SU-DHL-6 (cell line): Measurements from ENCODE around the gene TOX2.

Experiments
- H2AFZ ChIP-seq: fragments of 200-600 bp; sonication (generic); 2 replicates; pipeline ENCODE4 v1.6.1; 2014; ENCODE audit warnings: low read depth, mild to moderate bottlenecking, moderate library complexity, mixed read lengths, antibody characterized with exemption, low read length; ENCODE audit not compliant: severe bottlenecking
- H3F3A ChIP-seq: fragments of 200-600 bp; shearing (Covaris generic); 2 replicates; pipeline ENCODE4 v1.6.0; 2016; ENCODE audit warnings: antibody characterized with exemption, mild to moderate bottlenecking; ENCODE audit not compliant: insufficient read depth
- H3K27ac ChIP-seq: fragments of 200-600 bp; sonication (generic); 2 replicates; pipeline ENCODE4 v1.5.1; 2016; ENCODE audit warnings: low read depth, mild to moderate bottlenecking, low read length, moderate library complexity, mixed read lengths
- H3K27me3 ChIP-seq: fragments of 200-600 bp; sonication (generic), shearing (Covaris generic); 2 replicates; pipeline ENCODE4 v1.6.0; 2014; ENCODE audit warnings: mild to moderate bottlenecking, low read length
- H3K36me3 ChIP-seq: fragments of 200-600 bp; sonication (generic); 2 replicates; pipeline ENCODE4 v1.6.1; 2014; ENCODE audit warnings: mild to moderate bottlenecking, low read length, mixed read lengths
- H3K4me2 ChIP-seq: fragments of 300-600, 200-600 bp; shearing (Covaris generic), sonication (generic); 2 replicates; pipeline ENCODE4 v1.6.0; 2014; ENCODE audit warnings: low read length, low read depth, mild to moderate bottlenecking; ENCODE audit not compliant: poor library complexity, severe bottlenecking
- H3K4me3 ChIP-seq: fragments of 200-600 bp; sonication (generic); 2 replicates; pipeline ENCODE4 v1.5.1; 2014; ENCODE audit warnings: antibody characterized with exemption, low read length, mild to moderate bottlenecking, mixed read lengths; ENCODE audit not compliant: insufficient read depth, poor library complexity, severe bottlenecking
- H3K79me2 ChIP-seq: fragments of 200-600 bp; sonication (generic); 2 replicates; pipeline ENCODE4 v1.6.1; 2014; ENCODE audit warnings: mild to moderate bottlenecking, low read length, moderate library complexity; ENCODE audit not compliant: insufficient read depth
- H3K9ac ChIP-seq: fragments of 200-600 bp; sonication (generic); 2 replicates; pipeline ENCODE4 v1.7.0; 2014; ENCODE audit warnings: mild to moderate bottlenecking, low read length
- H3K9me2 ChIP-seq: fragments of 200-600 bp; sonication (generic); replicated peaks from 2 replicates; pipeline ENCODE4 v1.6.1; 2014; ENCODE audit warnings: low read length; ENCODE audit not compliant: insufficient read depth
- H3K9me3 ChIP-seq: fragments of 200-600 bp; sonication (generic); 2 replicates; pipeline ENCODE4 v1.6.1; 2014; ENCODE audit warnings: low read length, mixed read lengths; ENCODE audit not compliant: insufficient read depth
- H4K20me1 ChIP-seq: fragments of 200-600 bp; sonication (generic); 2 replicates; pipeline ENCODE4 v1.6.1; 2014; ENCODE audit warnings: low read depth, mild to moderate bottlenecking, antibody characterized with exemption, low read length, moderate library complexity, mixed read lengths
- EZH2phosphoT487 ChIP-seq: fragments of 200-600 bp; sonication (generic), shearing (Covaris generic); conservative IDR thresholded peaks from 2 replicates; pipeline ENCODE4 v1.6.1; 2018; ENCODE audit warnings: mild to moderate bottlenecking, antibody characterized with exemption, low read length, moderate library complexity, mixed read lengths
- TF ChIP-seq, protein P1 (sequence below): fragments of 200-600 bp; sonication (generic); IDR thresholded peaks from one replicate; pipeline ENCODE4 v1.5.1; 2017; ENCODE audit warnings: antibody characterized with exemption, mild to moderate bottlenecking, low read length, moderate library complexity; ENCODE audit not compliant: insufficient read depth, poor library complexity, severe bottlenecking

TOX2 gene

DNA sequence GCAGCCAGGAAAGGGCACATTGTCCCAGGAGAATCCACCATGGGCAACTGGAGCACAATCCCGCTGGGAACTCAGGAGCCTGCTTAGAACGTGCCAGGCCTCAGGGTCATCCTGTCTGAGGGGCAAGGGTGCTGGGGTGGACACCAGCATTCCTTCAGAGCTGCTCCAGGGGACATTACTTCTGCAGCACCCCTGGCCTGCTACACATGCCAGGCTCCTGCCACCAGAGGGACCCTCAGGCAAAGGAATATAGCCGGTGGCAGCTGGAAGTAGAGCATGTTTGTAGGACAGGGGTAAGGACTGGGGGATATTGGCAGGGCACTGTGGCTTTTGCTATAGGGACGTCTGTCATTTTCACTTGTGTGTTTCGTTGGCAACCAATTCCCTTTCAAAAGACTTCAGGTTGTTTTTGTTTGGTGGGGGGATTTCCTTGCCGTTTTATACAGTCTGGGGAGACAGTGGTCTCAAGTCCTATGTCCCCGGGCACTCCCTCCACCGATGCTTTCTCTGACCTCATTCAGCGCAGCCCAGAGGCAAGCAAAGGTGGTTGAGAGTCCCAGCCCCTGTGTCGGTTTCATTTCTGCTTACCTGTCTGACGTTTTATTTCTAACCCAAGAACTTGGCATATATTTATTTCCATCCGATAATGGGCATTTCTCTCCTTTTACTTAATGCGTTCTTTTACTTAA lies 141.5 kb downstream of the TOX2 start:
- H3K9me3 ChIP-seq, result no peaks in the 10 kb centered on the region
- no peaks in the 10 kb centered on the region for H3K9me2 ChIP-seq
- no peak overlapping the region for H2AFZ ChIP-seq
- H3K27ac ChIP-seq, result no peak overlapping the region
- no peaks in the 10 kb centered on the region for H3K36me3 ChIP-seq
- no peak overlapping the region for H3K4me2 ChIP-seq
- H3K79me2 ChIP-seq, result no peaks in the 10 kb centered on the region
- H4K20me1 ChIP-seq, result no peaks in the 10 kb centered on the region
- no peak overlapping the region for H3K4me3 ChIP-seq
- H3K27me3 ChIP-seq, result no peaks in the 10 kb centered on the region
- TF ChIP-seq, protein P1, sequence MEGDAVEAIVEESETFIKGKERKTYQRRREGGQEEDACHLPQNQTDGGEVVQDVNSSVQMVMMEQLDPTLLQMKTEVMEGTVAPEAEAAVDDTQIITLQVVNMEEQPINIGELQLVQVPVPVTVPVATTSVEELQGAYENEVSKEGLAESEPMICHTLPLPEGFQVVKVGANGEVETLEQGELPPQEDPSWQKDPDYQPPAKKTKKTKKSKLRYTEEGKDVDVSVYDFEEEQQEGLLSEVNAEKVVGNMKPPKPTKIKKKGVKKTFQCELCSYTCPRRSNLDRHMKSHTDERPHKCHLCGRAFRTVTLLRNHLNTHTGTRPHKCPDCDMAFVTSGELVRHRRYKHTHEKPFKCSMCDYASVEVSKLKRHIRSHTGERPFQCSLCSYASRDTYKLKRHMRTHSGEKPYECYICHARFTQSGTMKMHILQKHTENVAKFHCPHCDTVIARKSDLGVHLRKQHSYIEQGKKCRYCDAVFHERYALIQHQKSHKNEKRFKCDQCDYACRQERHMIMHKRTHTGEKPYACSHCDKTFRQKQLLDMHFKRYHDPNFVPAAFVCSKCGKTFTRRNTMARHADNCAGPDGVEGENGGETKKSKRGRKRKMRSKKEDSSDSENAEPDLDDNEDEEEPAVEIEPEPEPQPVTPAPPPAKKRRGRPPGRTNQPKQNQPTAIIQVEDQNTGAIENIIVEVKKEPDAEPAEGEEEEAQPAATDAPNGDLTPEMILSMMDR, result no peak
- TF ChIP-seq EZH2phosphoT487, result no peak
- no peak overlapping the region for H3K9ac ChIP-seq
- no peaks in the 10 kb centered on the region for H3F3A ChIP-seq

DNA sequence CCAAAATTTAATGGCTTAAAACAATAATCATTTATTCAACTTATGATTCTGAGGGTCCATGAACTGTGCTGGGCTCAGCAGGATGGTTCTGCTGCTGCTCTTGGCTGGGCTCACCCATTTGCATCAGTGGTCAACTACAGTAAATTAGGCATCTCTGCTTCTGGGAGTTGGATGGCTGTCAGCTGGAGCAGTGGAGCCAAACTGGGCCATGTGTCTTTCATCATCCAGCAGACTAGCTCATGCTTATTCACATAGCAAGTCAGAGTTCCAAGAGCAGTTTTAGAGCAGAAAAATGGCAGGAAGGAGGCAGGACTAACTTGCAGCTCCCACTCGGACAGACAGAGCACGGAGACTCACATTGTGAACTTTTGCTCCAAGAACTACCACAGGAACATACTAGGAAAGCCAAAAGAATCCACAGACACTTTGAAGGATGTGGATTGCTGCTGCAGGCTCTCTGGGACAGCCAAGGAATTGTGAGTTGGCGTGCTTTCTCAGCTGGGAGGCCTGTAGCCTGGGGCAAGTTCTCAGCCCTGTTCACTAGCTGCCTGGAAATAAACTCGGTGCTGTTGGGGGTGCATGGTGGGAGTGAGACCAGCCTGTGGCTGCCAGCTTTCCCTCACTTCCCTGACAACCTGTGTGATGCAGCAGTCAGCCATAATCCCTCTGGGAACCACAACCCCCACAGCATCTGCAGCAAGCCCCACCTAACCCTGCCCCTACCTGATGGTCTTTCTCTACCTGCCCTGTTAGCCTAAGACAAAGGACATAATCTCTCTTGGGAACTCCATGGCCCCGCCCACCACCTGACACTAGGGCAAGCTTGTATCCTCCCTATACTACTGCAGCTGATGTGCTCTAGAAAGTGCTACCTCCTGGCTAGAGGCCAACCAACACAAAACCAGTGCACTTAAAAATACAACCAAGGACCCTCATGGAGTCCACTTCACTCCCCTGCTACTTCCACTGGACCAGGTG lies 143.3 kb downstream of the TOX2 start:
- Histone ChIP-seq H3K9me2 (no peaks in the 10 kb centered on the region), H3F3A (no peaks in the 10 kb centered on the region), H3K4me2 (no peak overlapping the region), H2AFZ (no peak overlapping the region), H3K27ac (no peak overlapping the region), H3K4me3 (no peak overlapping the region), H4K20me1 (no peaks in the 10 kb centered on the region), H3K36me3 (no peaks in the 10 kb centered on the region), H3K79me2 (no peaks in the 10 kb centered on the region), H3K9me3 (no peaks in the 10 kb centered on the region), H3K9ac (no peak overlapping the region), H3K27me3 (no peaks in the 10 kb centered on the region)
- no peak for TF ChIP-seq EZH2phosphoT487
- TF ChIP-seq, protein P1, result no peak

DNA sequence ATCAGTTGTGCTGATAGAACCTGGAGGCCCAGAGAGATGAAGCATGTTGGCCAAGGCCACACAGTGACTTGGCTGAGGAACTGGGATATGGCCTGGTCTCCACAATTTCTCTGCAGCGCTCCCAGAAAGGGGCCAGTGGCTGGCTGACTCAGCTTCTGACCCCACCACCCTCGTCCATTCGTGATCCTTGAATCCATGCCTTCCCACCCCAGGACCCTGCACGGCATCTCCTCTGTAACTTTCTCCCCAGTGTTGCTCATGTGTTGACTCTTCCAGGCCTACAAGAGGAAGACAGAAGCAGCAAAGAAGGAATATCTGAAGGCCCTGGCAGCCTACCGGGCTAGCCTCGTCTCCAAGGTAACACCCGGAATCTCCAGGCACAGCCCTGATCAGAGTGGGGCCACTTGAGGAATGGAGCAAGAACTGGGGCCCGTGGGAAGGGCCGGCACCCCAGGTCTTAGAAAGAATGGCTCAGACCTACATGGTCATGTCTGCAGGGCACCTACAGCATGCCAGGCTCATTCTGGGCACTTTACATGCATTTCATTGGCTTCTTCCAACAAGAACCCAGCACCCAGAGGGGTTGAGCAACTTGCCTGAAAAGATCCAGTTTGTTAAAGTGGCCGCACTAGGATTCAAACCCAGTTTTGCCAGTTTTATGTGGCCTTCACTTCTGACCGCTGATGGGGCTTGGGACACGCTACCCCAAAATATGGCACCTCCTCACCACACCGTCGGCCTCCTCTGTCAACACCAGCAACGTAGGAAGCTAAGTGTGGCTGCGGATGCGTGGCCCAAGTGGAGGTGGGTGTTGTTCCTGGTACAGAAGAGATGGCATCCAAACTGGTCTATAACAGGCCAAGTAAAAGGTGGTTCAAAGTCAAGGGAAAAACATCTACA lies 150.1 kb downstream of the TOX2 start:
- Histone ChIP-seq H4K20me1 (no peaks in the 10 kb centered on the region), H3K27ac (no peak overlapping the region), H3K36me3 (no peaks in the 10 kb centered on the region), H3F3A (no peaks in the 10 kb centered on the region), H3K9ac (no peak overlapping the region), H3K9me3 (no peaks in the 10 kb centered on the region), H3K4me2 (no peak overlapping the region), H3K79me2 (no peaks in the 10 kb centered on the region), H3K27me3 (no peaks in the 10 kb centered on the region), H2AFZ (no peak overlapping the region), H3K9me2 (no peaks in the 10 kb centered on the region), H3K4me3 (no peak overlapping the region)
- TF ChIP-seq, protein P1, result no peak
- no peak for TF ChIP-seq EZH2phosphoT487
